ENCODE data around the gene TSPAN2. TPM values are rescaled to one million over a fixed set of nuclear protein-coding genes. Genes with fewer than 3 reads are reported as not detected.

TSPAN2 gene
- total and polyA plus RNA-seq, 8 donors = 1.6 to 10.2 (median 2.6) TPM

DNA sequence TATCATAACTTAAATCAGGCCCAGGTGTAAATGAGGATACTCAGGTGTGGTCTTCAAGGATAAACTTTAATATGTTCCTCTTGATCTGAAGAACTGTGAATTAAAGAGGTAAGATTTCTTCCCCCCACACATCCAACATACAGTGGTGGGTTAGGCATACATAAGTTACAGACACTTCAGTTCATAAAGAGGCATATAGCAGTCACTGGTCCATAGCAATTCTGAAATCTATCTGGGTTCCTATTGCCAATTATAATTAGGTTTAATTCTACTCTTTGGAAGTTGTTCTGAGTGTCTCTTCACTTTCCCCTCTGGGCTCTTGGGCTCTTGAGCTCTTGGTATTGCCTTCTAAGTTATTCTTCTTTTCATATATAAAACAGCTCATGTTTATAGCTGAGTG is 32.5 kb upstream of the TSPAN2 start:
- ATAC-seq = no peak
- Histone ChIP-seq H3K4me1 (no peaks in the 10 kb centered on the region), H3K27ac (no peak overlapping the region), H3K4me3 (no peak overlapping the region), H3K27me3 (no peaks in the 10 kb centered on the region), H3K9me3 (no peaks in the 10 kb centered on the region), H3K36me3 (no peaks in the 10 kb centered on the region)
- TF ChIP-seq, protein P1, sequence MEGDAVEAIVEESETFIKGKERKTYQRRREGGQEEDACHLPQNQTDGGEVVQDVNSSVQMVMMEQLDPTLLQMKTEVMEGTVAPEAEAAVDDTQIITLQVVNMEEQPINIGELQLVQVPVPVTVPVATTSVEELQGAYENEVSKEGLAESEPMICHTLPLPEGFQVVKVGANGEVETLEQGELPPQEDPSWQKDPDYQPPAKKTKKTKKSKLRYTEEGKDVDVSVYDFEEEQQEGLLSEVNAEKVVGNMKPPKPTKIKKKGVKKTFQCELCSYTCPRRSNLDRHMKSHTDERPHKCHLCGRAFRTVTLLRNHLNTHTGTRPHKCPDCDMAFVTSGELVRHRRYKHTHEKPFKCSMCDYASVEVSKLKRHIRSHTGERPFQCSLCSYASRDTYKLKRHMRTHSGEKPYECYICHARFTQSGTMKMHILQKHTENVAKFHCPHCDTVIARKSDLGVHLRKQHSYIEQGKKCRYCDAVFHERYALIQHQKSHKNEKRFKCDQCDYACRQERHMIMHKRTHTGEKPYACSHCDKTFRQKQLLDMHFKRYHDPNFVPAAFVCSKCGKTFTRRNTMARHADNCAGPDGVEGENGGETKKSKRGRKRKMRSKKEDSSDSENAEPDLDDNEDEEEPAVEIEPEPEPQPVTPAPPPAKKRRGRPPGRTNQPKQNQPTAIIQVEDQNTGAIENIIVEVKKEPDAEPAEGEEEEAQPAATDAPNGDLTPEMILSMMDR (IDR thresholded peaks at IDR 0.05) = no peak
- FAIRE-seq = no peak
- intact Hi-C loops (cut with DNase I) = no loop called here
- no peak for DNase-seq

DNA sequence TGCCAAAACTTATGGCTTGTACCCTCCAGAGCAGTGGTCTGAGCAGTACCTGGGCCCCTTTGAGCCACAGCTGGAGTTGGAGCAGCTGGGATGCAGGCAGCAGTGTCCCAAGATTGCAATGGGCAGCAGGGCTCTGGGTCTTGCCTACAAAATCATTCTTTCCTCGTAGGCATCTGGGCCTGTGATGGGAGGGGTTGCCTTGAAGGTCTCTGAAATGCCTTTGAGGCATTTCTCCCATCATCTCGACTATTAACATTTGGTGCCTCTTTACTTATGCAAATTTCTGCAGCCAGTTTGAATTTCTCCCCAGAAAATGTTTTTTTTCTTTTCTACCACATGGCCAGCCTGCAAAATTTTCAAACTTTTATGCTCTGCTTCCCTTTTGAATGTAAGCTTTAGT is 31.0 kb upstream of the TSPAN2 start:
- H3K4me3 ChIP-seq = no peak overlapping the region
- no peaks in the 10 kb centered on the region for H3K4me1 ChIP-seq
- H3K36me3 ChIP-seq = no peaks in the 10 kb centered on the region
- no peaks in the 10 kb centered on the region for H3K9me3 ChIP-seq
- TF ChIP-seq, protein P1 (IDR thresholded peaks at IDR 0.05) = no peak
- ATAC-seq (no peak), FAIRE-seq (no peak), DNase-seq (no peak)
- 37 to 46% methylated on average over 2 of the region's 2 CpGs for WGBS, 2 donors
- intact Hi-C loops (cut with DNase I) = no loop called here
- no peaks in the 10 kb centered on the region for H3K27me3 ChIP-seq
- H3K27ac ChIP-seq = no peak overlapping the region

DNA sequence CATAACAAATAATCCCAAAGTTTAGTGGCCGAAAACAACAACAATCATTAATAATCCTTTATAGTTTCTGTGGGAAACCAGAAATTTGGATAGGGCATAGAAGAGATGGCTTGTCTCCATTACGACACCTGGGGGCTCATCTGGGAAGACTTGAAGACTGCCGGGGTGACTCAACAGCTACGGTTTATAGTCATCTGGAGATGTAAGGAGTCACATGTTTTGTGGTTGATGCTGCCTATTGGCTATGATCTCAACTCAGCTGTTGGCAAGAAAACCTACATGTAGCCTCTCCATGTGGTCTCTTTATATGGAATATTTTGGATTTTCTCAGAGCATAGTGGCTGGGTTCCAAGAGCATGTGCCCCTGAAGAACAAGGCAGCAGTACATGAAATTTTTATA is 29.3 kb upstream of the TSPAN2 start:
- Histone ChIP-seq H3K36me3 (no peaks in the 10 kb centered on the region), H3K4me1 (no peaks in the 10 kb centered on the region), H3K27ac (no peak overlapping the region), H3K9me3 (no peaks in the 10 kb centered on the region), H3K4me3 (no peak overlapping the region), H3K27me3 (no peaks in the 10 kb centered on the region)
- TF ChIP-seq, protein P1 (IDR thresholded peaks at IDR 0.05) = no peak
- 92% methylated on average over 4 of the region's 4 CpGs for WGBS, 2 donors
- FAIRE-seq = no peak
- intact Hi-C loops (cut with DNase I) = loop anchor here in 1 of 3 donors (10.0 kb wide), 1 partner anchor 144 kb away; no protein-coding TSS in a partner anchor
- ATAC-seq = no peak
- no peak for DNase-seq

DNA sequence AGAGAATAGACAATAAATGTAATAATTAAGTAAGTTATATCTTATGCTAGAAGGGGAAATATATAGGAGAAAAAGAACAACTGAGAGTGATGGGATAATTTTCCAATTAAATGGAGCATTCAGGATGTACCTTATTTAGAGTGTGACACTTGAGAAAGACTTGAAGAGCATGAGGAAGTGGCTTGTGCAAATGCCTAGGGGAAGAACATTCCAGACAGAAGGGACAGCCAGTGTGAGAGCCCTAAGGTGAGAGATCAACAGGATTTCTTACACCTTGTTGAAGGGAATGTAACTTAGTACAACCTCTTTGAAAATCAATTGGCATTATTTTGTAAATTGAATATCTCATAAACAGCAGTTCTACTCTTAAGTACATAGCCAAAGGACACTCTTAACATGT is 28.8 kb upstream of the TSPAN2 start:
- intact Hi-C loops (cut with DNase I) = loop anchor here in 1 of 3 donors (10.0 kb wide), 1 partner anchor 143 kb away; no protein-coding TSS in a partner anchor
- DNase-seq (no peak), FAIRE-seq (no peak), ATAC-seq (no peak)
- TF ChIP-seq, protein P1 (IDR thresholded peaks at IDR 0.05) = no peak
- no peaks in the 10 kb centered on the region for H3K27me3 ChIP-seq
- H3K9me3 ChIP-seq = no peaks in the 10 kb centered on the region
- no peak overlapping the region for H3K27ac ChIP-seq
- no peaks in the 10 kb centered on the region for H3K4me1 ChIP-seq
- no peak overlapping the region for H3K4me3 ChIP-seq
- H3K36me3 ChIP-seq = no peaks in the 10 kb centered on the region

DNA sequence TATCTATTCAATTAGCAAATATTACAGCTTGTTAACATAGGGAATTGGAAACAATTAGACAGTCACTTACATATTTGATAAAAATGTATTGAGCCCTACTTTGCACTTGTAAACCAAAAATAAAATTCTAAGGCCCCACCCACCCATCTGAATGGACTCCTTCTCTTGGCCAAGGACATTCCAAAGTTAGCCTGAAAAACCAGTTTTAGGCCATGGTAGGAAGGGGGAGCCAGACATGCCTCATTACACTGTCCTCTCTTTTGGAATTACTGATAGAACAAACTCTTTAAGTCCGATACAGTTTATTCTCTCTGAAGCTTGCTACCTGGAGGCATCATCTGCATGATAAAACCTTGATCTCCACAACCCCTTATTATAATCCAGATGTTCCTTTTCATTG is 28.0 kb upstream of the TSPAN2 start:
- H3K9me3 ChIP-seq = no peaks in the 10 kb centered on the region
- no peak overlapping the region for H3K27ac ChIP-seq
- no peaks in the 10 kb centered on the region for H3K36me3 ChIP-seq
- TF ChIP-seq, protein P1 (IDR thresholded peaks at IDR 0.05) = no peak
- intact Hi-C loops (cut with DNase I) = loop anchor here in 1 of 3 donors (10.0 kb wide), 1 partner anchor 142 kb away; no protein-coding TSS in a partner anchor
- no peaks in the 10 kb centered on the region for H3K27me3 ChIP-seq
- no peak for ATAC-seq
- no peak for FAIRE-seq
- H3K4me3 ChIP-seq = no peak overlapping the region
- 60 to 67% methylated on average over 1 of the region's 1 CpG for WGBS, 2 donors
- DNase-seq = no peak
- H3K4me1 ChIP-seq = no peaks in the 10 kb centered on the region
